ENCODE results near the gene USP6NL. TPM values are rescaled to one million over a fixed set of nuclear protein-coding genes. Genes with fewer than 3 reads are reported as not detected.

USP6NL gene
- total and polyA plus RNA-seq, 10 of the 15 experiments (the other 5 are each of a cell fraction or from before 2014, with no cell fraction given) = 4.0 to 27.7 (median 18.2) TPM

- TF ChIP-seq E2F4 (IDR thresholded peaks at IDR 0.05; ENCODE audit: low read depth, low read length) = no peak
- no peak for TF ChIP-seq STAT1 (conservative IDR thresholded peaks at IDR 0.05)
- no peak for TF ChIP-seq SPI1 (IDR thresholded peaks at IDR 0.05; ENCODE audit: borderline replicate concordance, insufficient read depth, low read depth, low read length)
- TF ChIP-seq RELA (IDR thresholded peaks at IDR 0.05; ENCODE audit: borderline replicate concordance, partially characterized antibody) = no peak
- TF ChIP-seq SRF (IDR thresholded peaks at IDR 0.05; ENCODE audit: low read depth in 2 of 2, low read length in 2 of 2) = no peak
- no peak for TF ChIP-seq SREBF1 (IDR thresholded peaks at IDR 0.05; ENCODE audit: low read length)
- TF ChIP-seq DPF2 (IDR thresholded peaks at IDR 0.05) = no peak
Observed at GRCh38 chr10:11605807-11606408, 5.5 kb downstream of the USP6NL start (continued).

GRCh38 chr10:11604865-11605650 is 6.4 kb downstream of the USP6NL start:
- Histone ChIP-seq H4K20me1 (ENCODE audit: control insufficient read depth, insufficient read depth) (no peaks in the 10 kb centered on the region), H3K79me2 (ENCODE audit: control insufficient read depth, insufficient read depth, low read length) (peaks cover 99% of the 10 kb centered on the region), H3K27me3 (replicated peaks in 1 of 2; ENCODE audit: control insufficient read depth in 2 of 2, insufficient read depth in 2 of 2, low read length in 1 of 2) (no peaks in the 10 kb centered on the region), H2AFZ (ENCODE audit: control insufficient read depth, low read depth, low read length) (no peak overlapping the region), H3K9ac (ENCODE audit: control insufficient read depth, insufficient read depth, low read length) (peak overlapping the region; percentile 43; the same call in 1 of the 2 replicates), H3K4me3 (peak overlapping the region; percentile 51), H3K9me3 (replicated peaks; ENCODE audit: control insufficient read depth, insufficient read depth, low read length) (no peaks in the 10 kb centered on the region; the same call in 2 of the 3 replicates), H3K36me3 (ENCODE audit: control insufficient read depth in 2 of 2, insufficient read depth in 2 of 2, low read length in 1 of 2) (no peaks in the 10 kb centered on the region), H3K4me2 (ENCODE audit: control insufficient read depth, insufficient read depth) (peak overlapping the region; percentile 59), H3K4me1 (ENCODE audit: control insufficient read depth, insufficient read depth, low read length) (peaks cover 34% of the 10 kb centered on the region), H3K27ac (ENCODE audit: control insufficient read depth, insufficient read depth) (peak overlapping the region; percentile 91)
- WGBS (ENCODE audit: insufficient coverage, insufficient replicate concordance, low lambda C conversion rate, missing lambda C conversion rate) = 0% methylated on average over 2 of the region's 2 CpGs
- in situ Hi-C loops (cut with MboI) = no loop called here
- BruUV-seq (replicated peaks) = no TSS peak
- SMC1A ChIA-PET (ENCODE audit: uncharacterized antibody, unreplicated experiment) = interaction anchor here (0.5 to 4.6 kb wide), 13 partner anchors 11 to 120 kb away, joined by 3 to 26 read pairs (median 4); no protein-coding TSS in a partner anchor
- DNase-seq (ENCODE audit: low read depth, low spot score) = no peak
- intact Hi-C loops (cut with micrococcal nuclease; ENCODE audit: unreplicated experiment) = loop anchor here (5.0 to 10.0 kb wide), 2 partner anchors 92 to 440 kb away; no protein-coding TSS in a partner anchor
- RAD21 ChIA-PET (ENCODE audit: unreplicated experiment) = interaction anchor here (0.6 to 6.0 kb wide), 5 partner anchors 26 to 80 kb away, joined by 3 to 32 read pairs (median 3); no protein-coding TSS in a partner anchor
- CTCF ChIA-PET = interaction anchor here (2.3 kb wide), 1 partner anchor 78 kb away, joined by 8 read pairs; no protein-coding TSS in a partner anchor
- POLR2A ChIA-PET = interaction anchor here (1.6 kb wide), 1 partner anchor 10 kb away, joined by 8 read pairs; no protein-coding TSS in a partner anchor
- peak; percentile 44 for ATAC-seq
- no peak for TF ChIP-seq ETV6 (conservative IDR thresholded peaks at IDR 0.05 in 1 of 2, IDR thresholded peaks at IDR 0.05 in 1 of 2; ENCODE audit: borderline replicate concordance in 1 of 2, low read depth in 1 of 2)
- TF ChIP-seq ZBED1 (IDR thresholded peaks at IDR 0.05; ENCODE audit: borderline replicate concordance) = no peak
- peak; percentile 61 for TF ChIP-seq RUNX3 (IDR thresholded peaks at IDR 0.05; ENCODE audit: low read length)
- no peak for TF ChIP-seq HDGF (IDR thresholded peaks at IDR 0.05)
- peak in 1 of 2 experiments; percentile 33; a peak in 1 of 4 replicates for TF ChIP-seq IKZF2 (IDR thresholded peaks at IDR 0.05)
- TF ChIP-seq PAX8 (IDR thresholded peaks at IDR 0.05) = no peak
- no peak for TF ChIP-seq STAT3 (IDR thresholded peaks at IDR 0.05; ENCODE audit: low read depth, low read length)
- peak; percentile 76; the same call in 1 of the 2 replicates for TF ChIP-seq SPI1 (IDR thresholded peaks at IDR 0.05; ENCODE audit: borderline replicate concordance, insufficient read depth, low read depth, low read length)
- no peak for TF ChIP-seq TBL1XR1 (IDR thresholded peaks at IDR 0.05; ENCODE audit: low read depth, low read length)
- TF ChIP-seq BRCA1 (IDR thresholded peaks at IDR 0.05; ENCODE audit: low read depth, low read length) = no peak
- 0 out of 2 replicates have a peak, but pooled peaks have one; percentile 20 for TF ChIP-seq YY1 (IDR thresholded peaks at IDR 0.05; ENCODE audit: low read depth, low read length)
- FAIRE-seq = no peak

Measured in GM12878 (cell line).